Spleen (tissue), 11 donors: ENCODE data around the gene NRXN3. TPM values are rescaled to one million over a fixed set of nuclear protein-coding genes. Genes with fewer than 3 reads are reported as not detected.

Experiments
- DNase-seq: peaks from one replicate; pipeline ENCODE4 v3.0.0-alpha.2; 2020
- H3K27ac ChIP-seq, 8 donors: fragments of 200-600 bp; sonication (generic) in 7 of 8; 1 replicate in 4 of 8; 2 replicates in 4 of 8; pipeline versions ENCODE4 v1.5.0 to v1.8.0; 2016 to 2021; ENCODE audit warnings: inconsistent platforms in 4 of 8, mild to moderate bottlenecking in 4 of 8, moderate library complexity in 1 of 8
- H3K27me3 ChIP-seq, 7 donors: fragments of 200-600 bp; sonication (generic) in 6 of 7; replicated peaks in 1 of 7; 1 replicate in 4 of 7; 2 replicates in 3 of 7; pipeline versions ENCODE4 v1.5.0 to v1.8.0; 2016 to 2021; ENCODE audit warnings: inconsistent platforms in 3 of 7, mild to moderate bottlenecking in 1 of 7
- H3K36me3 ChIP-seq, 6 donors: fragments of 200-600 bp; sonication (generic) in 5 of 6; 1 replicate in 4 of 6; 2 replicates in 2 of 6; pipeline versions ENCODE4 v1.5.0 to v1.8.0; 2016 to 2021; ENCODE audit warnings: inconsistent platforms in 2 of 6
- H3K4me1 ChIP-seq, 6 donors: fragments of 200-600 bp; sonication (generic) in 5 of 6; 1 replicate in 3 of 6; 2 replicates in 3 of 6; pipeline versions ENCODE4 v1.5.0 to v1.8.0; 2016 to 2021; ENCODE audit warnings: inconsistent platforms in 3 of 6
- H3K4me3 ChIP-seq, 8 donors: fragments of 200-600 bp; sonication (generic) in 7 of 8; 1 replicate in 4 of 8; 2 replicates in 4 of 8; pipeline versions ENCODE4 v1.5.0 to v1.8.0; 2016 to 2021; ENCODE audit warnings: inconsistent platforms in 4 of 8, mild to moderate bottlenecking in 4 of 8, moderate library complexity in 2 of 8
- H3K9me3 ChIP-seq, 8 donors: fragments of 200-600 bp; sonication (generic) in 7 of 8; 1 replicate in 4 of 8; 2 replicates in 4 of 8; pipeline versions ENCODE4 v1.5.0 to v1.8.0; 2016 to 2021; ENCODE audit warnings: inconsistent platforms in 4 of 8
- CTCF ChIP-seq, 11 experiments: fragments of 200-600 bp in 7 of 11; fragments of 450-650 bp in 4 of 11; sonication (generic) in 4 of 11; IDR thresholded peaks in 8 of 11; conservative IDR thresholded peaks in 3 of 11; 1 replicate in 7 of 11; 2 replicates in 4 of 11; pipeline versions ENCODE4 v1.4.0 to v1.8.0; 2016 to 2021; ENCODE audit warnings: antibody characterized with exemption in 11 of 11, inconsistent platforms in 4 of 11, mild to moderate bottlenecking in 1 of 11
- POLR2A ChIP-seq, 3 donors: fragments of 450-650 bp; IDR thresholded peaks; one replicate each; pipeline ENCODE4 v1.5.1; 2017; ENCODE audit warnings: antibody characterized with exemption in 3 of 3, mild to moderate bottlenecking in 1 of 3
- POLR2AphosphoS5 ChIP-seq, 3 donors: sonication (generic); formaldehyde crosslinking; IDR thresholded peaks; one replicate each; pipeline ENCODE4 v1.5.1; 2017; ENCODE audit warnings: antibody characterized with exemption in 3 of 3
- WGBS, 5 donors: extraction: QIAGEN DNeasy Blood & Tissue Kit in 3 of 5; methylation state at CpG; one replicate each; pipeline versions ENCODE4 v1.1.5 to v1.1.7; 2013 to 2018; 5-methylcytosine and 5-hydroxymethylcytosine counted together
- intact Hi-C: fragments of 100-400 bp; cut with DNase I; formaldehyde crosslinking; loops from one replicate; pipeline ENCODE4 v1.15.0; 2023; ENCODE audit warnings: low total_unique reads
- polyA plus RNA-seq, 3 donors: library from polyadenylated mRNA; stranded (reverse); fragments of 200-250 nt; gene quantifications; one replicate each; pipeline ENCODE4 v1.2.1, GENCODE V29; 2013
- total RNA-seq, 7 donors: library from RNA; depleted of rRNA in 3 of 7; stranded (reverse); fragments of >200 nt in 3 of 7; fragmentation: NEBNext Ultra II Directional in 4 of 7; extraction: Animal tissue kit (Norgen Biotek cat#: 25700) in 4 of 7; gene quantifications; one replicate each; pipeline versions ENCODE4 v1.1.0 to v1.2.1, GENCODE V29; 2016 to 2021
- donor health status: healthy with polysubstance abuse.
- donor health status: DM: no; HTN: no; CAD: no; lungs with moderate emphysema.
- donor health status: DM: no; HTN: no; CAD: no.
- donor health status: Bipolar disorder and iron deficiency.
- donor health status: healthy.
- donor health status: DM: no; HTN: no; CAD: no.
- donor health status: DM: yes; HTN: yes; CAD: no.

Gene NRXN3
- total and polyA plus RNA-seq, 10 donors: 0.21 to 11.5 (median 1.6) TPM

- no peaks in the 10 kb centered on the region for H3K36me3 ChIP-seq
- intact Hi-C loops: no loop called here
- peaks cover 0 to 21% (median 0%) of the 10 kb centered on the region in 7 donors for H3K27me3 ChIP-seq
- H3K4me1 ChIP-seq: no peaks in the 10 kb centered on the region
- H3K9me3 ChIP-seq: no peaks in the 10 kb centered on the region
- no peak overlapping the region for H3K27ac ChIP-seq
- 75 to 89% (median 83%) methylated on average over 7 of the region's 7 CpGs for WGBS, 5 donors
- DNase-seq: no peak
- H3K4me3 ChIP-seq: no peak overlapping the region
- TF ChIP-seq POLR2A (IDR thresholded peaks at IDR 0.05) (no peak), POLR2AphosphoS5 (IDR thresholded peaks at IDR 0.05) (no peak), CTCF (IDR thresholded peaks at IDR 0.05 in 8 of 11, conservative IDR thresholded peaks at IDR 0.05 in 3 of 11) (no peak)
Measured at GRCh38 chr14:78327426-78328221, 157.5 kb downstream of the NRXN3 start.

GRCh38 chr14:78329371-78329770 lies 159.2 kb downstream of the NRXN3 start:
- Histone ChIP-seq H3K27ac (no peak overlapping the region), H3K27me3 (peaks cover 0 to 11% (median 0%) of the 10 kb centered on the region in 7 donors), H3K36me3 (no peaks in the 10 kb centered on the region), H3K4me3 (no peak overlapping the region), H3K4me1 (no peaks in the 10 kb centered on the region), H3K9me3 (no peaks in the 10 kb centered on the region)
- TF ChIP-seq POLR2A (IDR thresholded peaks at IDR 0.05): no peak
- TF ChIP-seq POLR2AphosphoS5 (IDR thresholded peaks at IDR 0.05): no peak
- no peak for TF ChIP-seq CTCF (IDR thresholded peaks at IDR 0.05 in 8 of 11, conservative IDR thresholded peaks at IDR 0.05 in 3 of 11)
- intact Hi-C loops: no loop called here
- no peak for DNase-seq
- 76 to 87% (median 86%) methylated on average over 1 of the region's 1 CpG for WGBS, 5 donors

- H3K4me1 ChIP-seq: no peaks in the 10 kb centered on the region
- intact Hi-C loops: no loop called here
- no peaks in the 10 kb centered on the region for H3K36me3 ChIP-seq
- 65 to 89% (median 68%) methylated on average over 2 of the region's 2 CpGs for WGBS, 5 donors
- H3K4me3 ChIP-seq: no peak overlapping the region
- H3K27me3 ChIP-seq: peaks cover 0 to 6% (median 0%) of the 10 kb centered on the region in 7 donors
- H3K9me3 ChIP-seq: no peaks in the 10 kb centered on the region
- DNase-seq: no peak
- H3K27ac ChIP-seq: no peak overlapping the region
- no peak for TF ChIP-seq CTCF (IDR thresholded peaks at IDR 0.05 in 8 of 11, conservative IDR thresholded peaks at IDR 0.05 in 3 of 11)
- no peak for TF ChIP-seq POLR2A (IDR thresholded peaks at IDR 0.05)
- TF ChIP-seq POLR2AphosphoS5 (IDR thresholded peaks at IDR 0.05): no peak
Measured at GRCh38 chr14:78335531-78335930, 165.4 kb downstream of the NRXN3 start.

- intact Hi-C loops: no loop called here
- peaks cover 0 to 10% (median 0%) of the 10 kb centered on the region in 7 donors for H3K27me3 ChIP-seq
- TF ChIP-seq POLR2AphosphoS5 (IDR thresholded peaks at IDR 0.05) (no peak), POLR2A (IDR thresholded peaks at IDR 0.05) (no peak), CTCF (IDR thresholded peaks at IDR 0.05 in 8 of 11, conservative IDR thresholded peaks at IDR 0.05 in 3 of 11) (no peak)
- H3K4me3 ChIP-seq: no peak overlapping the region
- 26 to 80% (median 69%) methylated on average over 3 of the region's 3 CpGs for WGBS, 5 donors
- H3K9me3 ChIP-seq: no peaks in the 10 kb centered on the region
- H3K4me1 ChIP-seq: no peaks in the 10 kb centered on the region
- no peak overlapping the region for H3K27ac ChIP-seq
- DNase-seq: no peak
- H3K36me3 ChIP-seq: no peaks in the 10 kb centered on the region
Measured at GRCh38 chr14:78340250-78340649, 170.1 kb downstream of the NRXN3 start.
